ENCODE measurements around the gene PCGF3. TPM values are rescaled to one million over a fixed set of nuclear protein-coding genes. Genes with fewer than 3 reads are reported as not detected.
A peak's percentile ranks its signal among the peaks of the same experiment; 100 is the strongest.

PCGF3 gene
- total RNA-seq, 3 donors from 2014 or later: 45.5 to 66.9 (median 56.7) TPM

GRCh38 chr4:807792-808191 lies 102.2 kb downstream of the PCGF3 start:
- Histone ChIP-seq H3K4me3 (no peak overlapping the region), H3K9me3 (no peaks in the 10 kb centered on the region), H3K4me1 (ENCODE audit: low read depth) (peaks cover 2% of the 10 kb centered on the region), H3K36me3 (ENCODE audit: low read depth) (no peaks in the 10 kb centered on the region)
- ATAC-seq (peak; percentile 93), DNase-seq (peak in 2 of 3 donors; percentile 58 to 65)
- no peak for TF ChIP-seq CTCF (IDR thresholded peaks at IDR 0.05)
- intact Hi-C loops (cut with DNase I, micrococcal nuclease): no loop called here

- no peak for DNase-seq
- Histone ChIP-seq H3K4me1 (ENCODE audit: low read depth) (peaks cover 2% of the 10 kb centered on the region), H3K4me3 (no peak overlapping the region), H3K36me3 (ENCODE audit: low read depth) (no peaks in the 10 kb centered on the region), H3K9me3 (no peaks in the 10 kb centered on the region)
- intact Hi-C loops (cut with DNase I, micrococcal nuclease): no loop called here
- no peak for TF ChIP-seq CTCF (IDR thresholded peaks at IDR 0.05)
- no peak for ATAC-seq
Observed at GRCh38 chr4:808860-809570, 103.4 kb downstream of the PCGF3 start.

- H3K9me3 ChIP-seq: no peaks in the 10 kb centered on the region
- H3K36me3 ChIP-seq (ENCODE audit: low read depth): no peaks in the 10 kb centered on the region
- DNase-seq (no peak), ATAC-seq (no peak)
- H3K4me3 ChIP-seq: no peak overlapping the region
- intact Hi-C loops (cut with DNase I, micrococcal nuclease): no loop called here
- H3K4me1 ChIP-seq (ENCODE audit: low read depth): peaks cover 3% of the 10 kb centered on the region
- no peak for TF ChIP-seq CTCF (IDR thresholded peaks at IDR 0.05)
Observed at GRCh38 chr4:813900-814299, 108.3 kb downstream of the PCGF3 start.

GRCh38 chr4:814312-814850 lies 108.7 kb downstream of the PCGF3 start:
- Histone ChIP-seq H3K9me3 (no peaks in the 10 kb centered on the region), H3K4me3 (no peak overlapping the region), H3K4me1 (ENCODE audit: low read depth) (peaks cover 3% of the 10 kb centered on the region), H3K36me3 (ENCODE audit: low read depth) (no peaks in the 10 kb centered on the region)
- intact Hi-C loops (cut with DNase I, micrococcal nuclease): no loop called here
- TF ChIP-seq CTCF (IDR thresholded peaks at IDR 0.05): no peak
- peak in 2 of 3 donors; percentile 18 to 39 for DNase-seq
- no peak for ATAC-seq

GRCh38 chr4:815464-816146 lies 110.0 kb downstream of the PCGF3 start:
- TF ChIP-seq CTCF (IDR thresholded peaks at IDR 0.05): no peak
- Histone ChIP-seq H3K4me1 (ENCODE audit: low read depth) (peaks cover 3% of the 10 kb centered on the region), H3K9me3 (no peaks in the 10 kb centered on the region), H3K36me3 (ENCODE audit: low read depth) (no peaks in the 10 kb centered on the region), H3K4me3 (no peak overlapping the region)
- intact Hi-C loops (cut with DNase I, micrococcal nuclease): no loop called here
- peak; percentile 93 for ATAC-seq
- peak in 2 of 3 donors; percentile 25 to 83 for DNase-seq
